COLO829 (cell line): ENCODE results near the gene DDX31.

ENCODE experiments used
- DNase-seq: peaks from one replicate; pipeline ENCODE4 v3.0.0; 2012; ENCODE audit warnings: low spot score

The DDX31 gene

DNA sequence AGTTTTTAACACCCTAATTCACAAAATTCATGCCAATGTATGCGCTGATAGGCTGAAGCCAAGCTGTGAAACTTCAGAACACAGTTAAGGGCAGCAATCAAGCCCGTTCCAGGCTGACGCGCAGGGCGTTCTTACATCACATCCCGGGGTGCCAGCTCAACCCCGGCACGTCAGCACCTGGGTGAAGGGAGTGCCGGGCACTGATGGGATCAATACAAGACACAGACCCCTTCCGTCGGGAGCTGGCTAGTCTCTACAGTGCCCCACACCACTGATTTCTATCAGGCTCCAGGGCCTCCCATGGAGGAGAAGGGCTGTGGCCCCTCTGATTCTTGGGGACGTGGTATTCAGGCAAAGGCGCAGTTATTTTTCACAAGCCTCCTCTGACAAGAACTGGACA lies 75.4 kb downstream of the DDX31 start:
- no peak for DNase-seq

DNA sequence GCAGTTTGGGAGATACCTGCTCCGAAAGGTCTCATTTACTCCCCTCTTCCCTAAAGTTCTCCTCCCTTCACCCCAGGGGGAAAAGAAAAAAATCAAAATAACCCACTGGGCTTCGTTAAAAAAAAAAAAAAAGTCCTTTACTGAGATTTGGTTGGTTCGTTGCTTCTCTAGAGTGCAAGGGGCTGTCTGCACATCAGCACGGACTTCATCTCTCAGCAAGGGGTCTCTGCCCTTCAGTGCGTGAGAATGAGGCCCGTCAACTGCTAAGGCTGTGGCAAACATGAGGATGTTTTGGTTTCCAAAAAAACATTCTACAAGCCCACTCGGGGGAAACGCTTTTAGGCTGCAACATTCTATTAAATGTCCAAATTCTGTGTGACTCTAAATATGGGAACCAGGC lies 77.3 kb downstream of the DDX31 start:
- no peak for DNase-seq

DNA sequence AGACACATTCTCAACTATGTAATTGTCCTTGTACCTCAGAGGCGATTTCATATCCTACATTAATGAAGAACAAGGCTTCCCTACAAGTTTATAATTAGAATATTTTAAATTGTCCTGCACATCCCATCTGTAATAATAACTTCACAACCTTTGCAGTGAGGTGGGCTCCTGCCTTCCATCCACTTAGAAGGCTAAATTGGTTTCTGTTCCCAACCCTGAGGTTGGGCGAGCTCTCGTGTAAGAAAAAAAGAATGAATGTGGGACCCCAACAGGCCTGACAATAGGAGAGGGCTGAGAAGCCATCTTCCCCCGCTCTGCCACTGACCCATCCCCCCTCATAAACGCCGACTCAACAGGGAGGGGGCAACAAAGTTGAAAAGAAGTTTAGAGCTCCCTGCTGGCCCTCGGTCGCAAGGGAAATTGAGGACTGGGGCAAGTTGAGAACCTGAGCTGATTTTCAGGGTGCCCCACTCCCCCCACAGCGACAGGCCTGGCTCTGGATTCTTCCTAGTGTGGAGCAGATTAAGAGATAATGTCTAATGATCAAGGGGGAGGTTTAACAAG lies 78.0 kb downstream of the DDX31 start:
- DNase-seq: no peak

DNA sequence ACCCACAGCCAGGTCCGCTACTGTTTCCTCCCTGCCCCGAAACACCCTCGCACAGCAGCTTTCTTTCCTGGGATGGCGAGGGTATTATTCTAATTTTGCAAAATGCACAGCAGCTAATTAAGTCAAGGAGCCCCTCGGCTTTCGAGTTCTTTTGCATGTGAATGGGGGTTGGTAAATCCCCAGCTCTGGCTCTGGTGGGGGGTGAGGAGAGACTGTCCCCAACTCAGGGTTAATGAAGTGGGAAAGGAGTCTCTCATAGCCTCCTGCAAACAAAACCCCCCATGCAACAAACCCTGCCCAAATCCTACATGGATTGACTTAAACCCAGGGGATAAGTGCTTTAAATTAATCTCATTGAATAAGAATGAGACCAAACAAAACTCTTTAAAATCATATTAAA lies 78.5 kb downstream of the DDX31 start:
- no peak for DNase-seq

DNA sequence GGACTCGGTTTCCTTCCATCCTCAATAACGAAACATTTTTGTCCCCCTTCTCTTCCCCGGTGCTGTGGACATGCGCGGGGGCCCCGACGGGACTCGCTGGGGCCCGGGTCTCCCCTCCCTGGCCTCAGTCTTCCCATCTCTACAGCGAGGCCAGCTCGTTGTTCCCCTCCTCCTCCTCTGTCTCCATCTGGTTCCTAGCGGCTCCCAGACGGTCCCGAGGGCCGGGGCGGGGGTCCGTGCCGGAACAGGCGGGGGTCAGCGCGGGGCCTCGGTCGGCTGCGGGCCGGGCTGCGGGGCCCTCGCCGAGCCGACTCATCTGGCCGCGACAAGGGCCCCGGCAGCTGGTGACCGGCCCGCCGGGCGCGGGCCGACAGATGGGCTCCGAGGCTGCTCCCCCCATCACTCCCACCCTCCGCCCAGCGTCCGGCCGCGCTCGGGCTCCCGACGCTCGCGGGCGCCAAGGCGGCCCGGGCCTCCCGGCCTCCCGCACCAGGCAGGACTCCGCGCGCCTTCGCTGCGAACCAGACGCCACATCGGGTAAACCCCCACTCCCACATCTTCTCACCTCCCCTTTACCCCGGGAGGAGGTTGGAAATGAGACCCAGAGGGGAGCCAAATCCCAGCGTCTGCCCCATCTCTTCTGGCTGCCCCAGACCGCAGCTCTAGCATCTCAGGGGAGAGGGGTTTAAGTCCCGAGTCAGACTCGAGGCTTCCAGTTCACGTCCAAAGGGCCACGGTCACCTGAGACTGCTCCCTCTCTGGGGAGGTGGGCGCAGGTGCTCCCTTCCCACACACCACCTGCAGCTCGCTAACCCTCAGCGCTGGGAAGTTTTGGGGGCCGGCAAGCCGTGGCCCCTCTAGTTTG lies 79.2 kb downstream of the DDX31 start:
- DNase-seq: no peak

DNA sequence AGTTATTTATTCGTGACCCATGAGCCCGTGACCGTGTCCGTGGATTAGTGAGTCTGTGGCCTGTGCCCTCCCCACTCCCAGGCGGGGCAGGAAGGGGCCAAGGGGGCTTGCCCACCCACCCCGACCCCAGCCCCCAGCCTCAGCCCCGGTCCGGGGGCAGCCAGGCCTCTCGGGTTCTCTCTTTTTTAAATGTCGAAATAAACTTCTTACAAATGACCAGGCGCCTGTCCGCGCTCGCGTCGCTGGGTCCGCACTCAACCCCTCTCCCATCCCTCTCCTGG lies 79.8 kb downstream of the DDX31 start:
- no peak for DNase-seq

DNA sequence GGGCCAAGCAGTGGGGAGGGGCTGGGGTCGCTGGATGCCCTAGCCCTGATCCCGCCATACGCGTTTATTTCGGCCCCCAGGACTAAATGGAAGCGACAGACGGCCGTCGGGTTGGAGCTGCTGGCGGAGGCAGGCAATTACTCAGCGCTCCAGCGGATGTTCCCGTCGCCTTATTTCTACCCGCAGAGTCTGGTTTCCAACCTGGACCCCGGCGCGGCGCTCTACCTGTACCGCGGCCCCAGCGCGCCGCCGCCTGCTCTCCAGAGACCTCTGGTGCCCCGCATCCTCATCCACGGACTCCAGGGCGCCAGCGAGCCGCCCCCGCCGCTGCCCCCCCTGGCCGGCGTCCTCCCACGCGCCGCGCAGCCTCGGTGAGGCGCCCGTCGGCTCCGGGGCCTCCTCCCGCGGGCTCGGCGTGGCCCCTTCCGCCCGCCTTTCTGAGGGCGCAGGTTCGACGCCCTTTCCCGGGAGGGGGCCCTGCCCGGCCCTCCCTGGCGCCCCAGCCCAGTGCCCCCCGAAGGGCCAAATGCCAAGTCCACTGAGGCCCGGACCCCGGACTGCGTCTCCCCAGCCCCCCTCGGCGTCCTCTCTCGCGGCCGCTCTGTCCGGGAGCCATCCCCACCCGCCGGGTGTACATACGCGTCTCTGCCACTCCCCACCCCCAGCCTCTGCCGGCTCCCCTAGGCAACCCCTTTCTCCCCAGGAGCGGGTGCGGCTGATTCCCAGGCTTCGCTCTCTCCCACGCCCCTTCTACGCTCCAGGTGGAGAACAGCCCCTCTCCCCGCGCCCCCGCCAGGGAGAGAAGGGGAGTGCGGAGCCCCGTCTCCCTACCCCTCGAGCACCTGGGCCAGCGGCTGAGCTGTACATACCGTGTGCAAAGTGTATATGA lies 80.4 kb downstream of the DDX31 start:
- no peak for DNase-seq

DNA sequence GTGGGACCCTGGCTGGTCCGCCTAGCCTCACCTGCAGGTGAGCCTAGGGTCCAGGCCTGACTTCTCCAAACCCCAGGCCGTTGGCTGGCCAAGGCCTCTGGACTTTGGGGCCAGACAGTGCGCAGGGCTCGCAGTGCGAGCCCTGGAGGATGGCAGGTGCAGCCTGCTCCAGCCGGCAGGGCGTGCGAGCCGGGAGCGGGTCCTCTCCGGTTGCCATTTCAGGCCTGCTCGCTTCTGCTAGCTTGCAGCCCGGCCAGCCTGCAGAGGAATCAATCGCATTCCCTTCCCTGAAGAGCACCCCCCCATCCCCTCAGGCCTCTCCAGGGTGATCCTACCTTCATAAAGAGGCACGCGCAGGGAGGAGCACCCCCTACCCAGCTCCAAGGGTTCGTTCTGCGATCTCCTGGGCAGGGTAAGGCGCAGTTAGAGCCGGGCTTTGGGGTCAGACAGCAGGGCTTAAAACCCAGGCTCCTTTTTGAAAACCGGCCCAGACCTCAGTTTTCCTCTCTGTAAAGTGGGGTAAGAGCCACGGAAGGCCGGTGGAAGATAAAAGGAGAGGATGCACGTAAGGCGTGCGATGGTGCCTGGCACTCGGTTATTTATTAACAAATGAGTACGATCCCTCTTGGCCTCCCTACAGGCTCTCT lies 81.2 kb downstream of the DDX31 start:
- DNase-seq: no peak

DNA sequence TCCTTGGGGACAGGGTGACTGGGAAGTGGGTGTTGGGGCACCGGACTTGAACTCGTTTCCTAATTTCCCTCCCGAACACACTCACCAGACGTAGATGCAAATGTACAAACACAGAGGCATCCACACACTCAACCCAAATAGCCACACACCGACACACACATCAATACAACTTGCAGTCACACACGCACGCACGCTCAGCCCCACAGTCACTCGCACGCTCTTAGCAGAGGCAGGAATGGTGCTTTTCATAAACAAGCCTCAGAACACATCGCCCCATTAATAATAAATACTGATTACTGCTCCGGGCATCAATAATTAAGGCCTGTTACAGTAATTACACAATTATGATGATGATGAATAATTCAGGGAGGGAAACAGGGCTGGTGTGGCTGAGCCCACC lies 81.7 kb downstream of the DDX31 start:
- DNase-seq: no peak

DNA sequence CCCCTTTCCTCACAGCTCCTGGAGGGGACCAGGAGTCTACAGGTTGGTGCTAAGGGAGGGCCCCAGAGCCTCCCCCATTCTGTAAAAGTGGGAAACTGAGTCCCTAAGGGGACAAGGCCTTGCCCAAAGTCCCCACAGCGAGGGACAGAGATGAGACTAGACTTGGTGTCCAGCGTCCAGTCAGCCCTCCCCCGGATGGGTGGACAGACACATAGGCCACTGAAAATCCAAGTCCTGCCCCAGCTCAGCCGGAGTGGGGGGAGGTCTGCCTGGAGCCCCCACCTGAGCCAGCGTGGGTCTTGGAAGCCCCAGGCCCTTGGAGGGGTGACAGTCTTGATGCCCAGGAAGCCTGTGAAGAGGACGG lies 82.2 kb downstream of the DDX31 start:
- no peak for DNase-seq

DNA sequence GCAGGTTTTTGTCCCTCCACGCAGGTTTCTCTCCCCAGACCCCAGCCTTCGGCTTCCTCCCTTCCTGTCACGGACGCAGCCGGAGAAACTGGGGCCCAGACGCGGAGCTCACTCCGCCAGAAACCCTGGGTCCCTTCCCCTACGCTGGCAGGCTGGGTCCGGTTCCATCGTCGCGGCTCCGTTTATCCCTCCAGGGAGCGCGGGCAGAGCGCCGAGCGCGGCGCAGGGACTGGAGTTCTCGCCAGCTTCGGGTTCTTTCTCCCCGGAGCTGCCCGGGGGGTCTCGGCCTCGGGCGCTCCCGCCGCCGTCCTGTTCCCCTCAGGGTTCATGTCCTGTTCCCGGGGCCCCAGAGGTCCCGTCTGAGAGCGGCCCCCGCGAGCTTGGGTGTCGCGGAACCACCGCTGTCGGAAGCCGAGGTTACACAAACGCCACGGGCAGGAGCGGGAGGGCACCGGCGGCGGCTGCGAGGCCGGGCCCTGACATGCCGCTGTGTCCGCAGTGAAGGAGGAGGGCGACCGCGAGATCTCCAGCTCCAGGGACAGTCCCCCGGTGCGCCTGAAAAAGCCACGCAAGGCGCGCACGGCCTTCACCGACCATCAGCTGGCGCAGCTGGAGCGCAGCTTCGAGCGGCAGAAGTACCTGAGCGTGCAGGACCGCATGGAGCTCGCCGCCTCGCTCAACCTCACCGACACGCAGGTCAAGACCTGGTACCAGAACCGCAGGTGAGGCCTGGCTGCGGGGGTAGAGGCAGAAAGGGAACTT lies 82.8 kb downstream of the DDX31 start:
- DNase-seq: no peak

DNA sequence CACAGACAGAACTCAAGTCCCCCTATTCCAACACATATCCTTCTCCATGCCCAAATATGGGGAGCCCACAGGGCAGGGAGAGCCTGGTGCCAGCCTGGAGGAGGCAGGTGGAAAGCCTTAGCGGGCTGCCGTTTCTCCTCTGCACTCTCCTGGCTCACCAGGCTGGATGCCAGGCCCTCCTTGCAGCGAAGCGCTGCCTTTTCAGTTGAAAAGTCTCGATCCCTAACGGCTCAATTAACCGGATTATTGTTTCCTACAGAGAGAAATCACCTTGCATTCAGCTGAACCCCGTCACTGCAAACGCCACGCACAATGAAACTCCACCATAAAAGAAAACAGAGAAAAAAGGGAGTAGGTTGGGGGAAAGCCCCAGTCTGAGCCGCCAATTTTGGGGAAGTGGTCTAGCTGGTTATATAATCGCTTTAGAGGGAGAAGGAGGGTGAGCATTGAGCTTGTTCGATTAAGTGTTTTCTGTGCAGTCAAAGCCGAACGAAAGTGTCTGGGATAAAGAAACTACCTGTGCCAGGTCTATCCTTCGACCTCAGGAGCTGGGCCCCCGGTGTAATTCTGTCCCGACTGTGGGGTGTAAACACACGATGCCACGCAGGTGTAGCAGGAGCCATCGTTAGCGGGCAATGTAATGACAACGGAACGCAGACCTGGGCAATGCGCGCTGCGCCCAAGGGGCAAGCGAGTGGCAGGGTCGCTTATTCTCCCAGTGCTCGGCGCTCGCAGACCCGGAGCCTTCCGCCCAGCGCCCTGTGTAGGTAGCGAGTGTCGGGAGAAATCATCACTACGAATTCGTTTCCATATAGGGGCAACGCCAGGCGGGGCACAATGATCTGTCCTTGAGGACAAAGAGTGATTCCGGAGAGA lies 83.6 kb downstream of the DDX31 start:
- no peak for DNase-seq

DNA sequence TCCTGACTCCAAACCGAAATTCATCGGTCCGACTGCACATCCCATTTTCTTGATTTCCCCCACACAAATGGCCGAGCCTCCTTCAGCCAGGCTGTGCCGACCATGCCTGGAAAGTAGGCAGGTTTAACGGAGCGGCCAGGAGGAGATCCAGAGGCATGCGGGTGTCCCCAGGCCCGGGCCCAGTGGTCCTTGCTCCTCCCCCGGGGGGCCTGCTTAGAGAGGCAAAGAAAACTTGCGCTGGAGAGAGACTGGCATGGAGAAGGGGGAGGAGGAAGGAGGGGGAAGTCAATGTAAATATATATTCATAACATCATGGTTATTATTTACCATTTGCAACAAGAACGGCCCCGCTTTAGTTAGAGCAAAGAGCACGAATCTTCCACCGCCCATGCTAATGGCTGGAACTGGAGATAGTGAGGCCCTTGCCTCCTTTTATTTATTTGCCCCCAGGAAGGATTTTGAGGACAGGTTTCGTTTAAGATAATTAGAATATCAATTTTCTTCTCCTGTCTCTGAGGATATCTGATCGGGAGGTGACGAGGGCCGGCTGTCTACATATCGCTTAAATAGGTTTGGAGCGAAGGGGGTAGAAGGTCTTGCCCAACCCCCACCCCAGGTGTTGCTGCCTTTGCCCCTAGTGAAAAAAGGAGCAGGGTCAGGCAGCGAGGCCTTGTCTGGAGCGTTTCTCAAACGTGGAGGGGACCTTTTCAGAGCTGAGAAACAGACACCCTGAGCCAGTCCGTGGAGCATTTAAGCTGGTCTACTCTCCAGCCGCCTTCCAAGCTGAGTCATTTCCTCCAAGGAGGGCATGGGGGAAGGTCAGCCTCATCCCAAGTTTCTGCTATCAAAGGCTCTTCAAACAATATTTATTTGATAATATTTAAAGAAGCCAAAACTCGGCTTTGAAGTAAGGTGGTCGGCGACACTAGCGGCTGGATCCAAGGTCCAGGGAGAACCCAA lies 84.9 kb downstream of the DDX31 start:
- peak; percentile 82 for DNase-seq

DNA sequence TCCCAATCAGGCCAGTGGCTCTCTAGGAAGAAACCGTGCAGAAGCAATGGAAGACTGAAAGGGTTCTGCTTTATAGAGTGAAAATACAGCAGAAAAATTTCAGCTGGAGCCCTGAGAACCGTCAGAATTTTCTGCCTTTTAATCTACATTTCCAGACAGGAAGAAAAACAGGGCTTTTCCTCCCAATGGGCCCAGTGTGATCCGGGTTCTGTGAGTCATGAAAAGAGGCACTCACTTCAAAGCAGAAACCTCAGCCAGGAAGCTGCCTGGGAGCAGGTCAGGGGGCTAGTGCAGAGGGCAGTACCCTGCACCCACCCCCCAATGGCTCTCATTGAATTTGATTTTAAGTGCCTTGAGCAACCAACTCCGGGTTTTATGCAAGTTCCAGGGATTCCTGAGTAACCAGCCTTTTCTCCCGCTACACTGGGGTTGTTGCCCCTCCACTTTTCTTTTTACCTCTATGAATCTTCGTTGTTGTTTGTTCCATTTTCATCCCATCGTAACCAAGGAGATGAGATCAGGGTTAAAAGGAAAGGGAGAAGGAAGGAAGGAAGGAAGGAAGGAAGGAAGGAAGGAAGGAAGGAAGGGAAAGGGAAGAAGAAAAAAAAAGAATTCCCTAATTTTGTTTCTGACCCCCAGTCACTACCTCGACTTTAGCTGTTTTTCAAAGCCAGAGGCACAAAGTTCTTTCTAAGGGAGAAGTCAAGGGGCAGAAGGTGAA lies 86.0 kb downstream of the DDX31 start:
- DNase-seq: no peak

DNA sequence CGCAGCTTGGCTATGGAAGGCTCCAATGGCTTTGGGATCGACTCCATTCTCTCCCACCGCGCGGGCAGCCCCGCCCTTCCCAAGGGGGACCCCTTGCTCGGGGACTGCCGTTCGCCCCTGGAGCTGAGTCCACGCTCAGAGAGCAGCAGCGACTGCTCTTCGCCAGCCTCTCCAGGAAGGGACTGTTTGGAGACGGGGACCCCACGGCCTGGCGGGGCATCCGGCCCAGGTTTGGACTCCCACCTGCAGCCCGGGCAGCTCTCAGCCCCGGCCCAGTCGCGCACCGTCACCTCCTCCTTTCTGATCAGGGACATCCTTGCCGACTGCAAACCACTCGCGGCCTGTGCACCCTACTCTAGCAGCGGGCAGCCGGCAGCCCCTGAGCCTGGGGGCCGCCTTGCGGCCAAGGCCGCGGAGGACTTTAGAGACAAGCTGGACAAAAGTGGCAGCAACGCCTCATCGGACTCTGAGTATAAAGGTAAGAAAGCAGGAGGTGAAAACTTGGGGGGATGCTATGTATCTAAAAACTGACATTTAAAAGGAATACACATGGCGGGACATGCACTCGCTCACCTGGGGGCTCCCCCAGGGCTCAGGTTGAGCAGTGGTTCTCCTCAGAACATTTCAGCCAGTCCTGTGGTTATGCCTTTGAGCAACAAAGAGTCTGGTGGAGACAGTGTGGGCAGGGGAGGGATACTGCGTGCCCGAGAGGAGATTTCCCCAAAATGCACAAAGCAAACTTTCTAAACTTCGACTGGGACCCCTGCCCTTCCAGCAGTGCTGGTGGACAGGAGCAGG lies 86.8 kb downstream of the DDX31 start:
- DNase-seq: no peak

DNA sequence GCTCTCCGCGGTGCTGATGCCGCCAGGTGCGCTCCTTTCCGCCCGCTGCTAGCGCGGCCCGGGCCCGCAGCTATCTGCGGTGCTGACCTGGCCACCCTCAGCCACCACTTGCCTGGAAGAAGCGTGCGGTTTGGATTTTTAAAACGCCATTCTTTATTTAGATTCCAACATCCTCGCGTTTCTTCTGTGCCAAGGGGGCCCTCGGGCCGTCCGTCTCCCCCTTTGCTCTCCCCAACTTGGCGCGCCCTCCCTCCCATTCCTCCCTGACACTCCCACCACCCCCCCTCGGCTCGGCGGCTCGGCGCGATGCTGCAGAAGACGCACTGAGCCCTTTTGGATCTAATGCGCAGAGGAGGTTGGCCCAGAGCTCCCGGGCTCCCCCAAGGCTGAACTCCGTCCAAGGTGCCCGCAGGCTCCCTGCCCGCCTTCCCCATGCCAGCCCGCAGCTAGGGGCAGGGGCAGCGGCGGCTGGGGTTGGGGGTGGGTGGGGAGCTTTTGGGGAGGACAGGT lies 87.5 kb downstream of the DDX31 start, which contains the start of gene BARHL1:
Gene BARHL1, plus strand, starts transcription at position 331 of the 510 bp plus-strand sequence. CDS start 192 bp downstream, outside the sequence.
- DNase-seq: no peak

DNA sequence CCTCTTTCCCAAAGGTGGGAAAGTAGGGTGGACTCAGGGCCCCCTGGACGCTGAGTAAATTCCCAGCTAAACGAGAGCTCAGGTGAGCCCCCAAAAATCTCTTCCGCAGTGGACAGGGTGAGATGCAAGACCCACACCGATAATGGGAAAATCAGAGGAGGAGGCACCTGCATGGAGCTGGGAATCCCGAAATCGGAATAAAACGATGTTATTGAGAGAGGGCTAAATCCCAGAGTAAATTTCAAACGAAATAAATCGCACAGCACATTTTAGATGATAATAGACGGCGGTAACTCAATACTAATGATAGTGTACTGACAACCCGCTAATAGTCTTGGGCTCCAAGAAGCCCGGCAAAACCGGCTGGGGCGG lies 90.4 kb downstream of the DDX31 start:
- no peak for DNase-seq

DNA sequence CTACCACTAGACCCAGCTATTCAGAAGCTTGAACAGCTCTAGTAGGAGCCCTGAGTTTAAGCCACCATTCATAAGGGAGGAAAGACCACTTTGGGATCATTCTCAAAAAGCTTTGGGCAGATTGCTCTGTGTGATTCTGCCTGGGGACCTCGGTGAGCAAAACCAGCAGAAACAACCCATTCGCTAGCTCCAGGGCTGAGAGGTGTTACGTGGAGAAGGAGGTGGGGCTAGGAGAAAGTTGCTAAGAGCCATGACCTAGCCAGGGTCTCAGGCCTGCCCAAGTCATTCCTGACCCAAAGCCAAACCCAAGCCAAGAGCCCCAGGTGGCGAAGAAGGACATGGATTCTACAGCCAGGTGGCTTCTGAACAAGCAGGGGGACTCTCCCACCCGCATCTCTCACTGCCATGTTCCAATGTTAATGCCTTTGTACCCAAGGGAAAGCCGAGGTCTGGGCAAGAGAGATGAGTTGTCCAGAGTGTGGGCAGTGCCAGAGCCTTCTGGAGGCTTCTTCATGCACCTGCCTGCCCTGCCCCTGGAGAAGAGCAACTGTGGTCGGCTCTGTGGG lies 91.3 kb downstream of the DDX31 start:
- DNase-seq: no peak
